Mesendoderm (in vitro differentiated cells): ENCODE measurements around the gene CPHXL2.

Experiments
- DNase-seq: peaks from one replicate; pipeline ENCODE4 v3.0.0; 2013
- H2AK5ac ChIP-seq: 2 replicates; pipeline ENCODE4 v1.6.1; 2013; ENCODE audit warnings: low read length, inconsistent platforms
- H2BK120ac ChIP-seq: 2 replicates; pipeline ENCODE4 v1.6.1; 2013; ENCODE audit warnings: low read depth, mild to moderate bottlenecking, low read length, moderate library complexity, mixed read lengths
- H2BK15ac ChIP-seq: replicated peaks from 2 replicates; pipeline ENCODE4 v1.6.1; 2013; ENCODE audit warnings: low read depth, mild to moderate bottlenecking, moderate library complexity
- H2BK5ac ChIP-seq: 2 replicates; pipeline ENCODE4 v1.6.1; 2013; ENCODE audit warnings: low read length, inconsistent platforms
- H3K18ac ChIP-seq: 2 replicates; pipeline ENCODE4 v1.6.1; 2013; ENCODE audit warnings: mild to moderate bottlenecking, low read length, mixed read lengths
- H3K23ac ChIP-seq: one replicate; pipeline ENCODE4 v1.6.1; 2013; ENCODE audit warnings: low read length
- H3K27ac ChIP-seq: 2 replicates; pipeline ENCODE4 v1.5.1; 2013; ENCODE audit warnings: low read depth, mild to moderate bottlenecking, inconsistent platforms, low read length, moderate library complexity
- H3K27me3 ChIP-seq: 2 replicates; pipeline ENCODE4 v1.6.1; 2013; ENCODE audit warnings: low read length, control low read depth, mild to moderate bottlenecking, inconsistent platforms; ENCODE audit not compliant: insufficient read depth, poor library complexity
- H3K36me3 ChIP-seq: 2 replicates; pipeline ENCODE4 v1.6.1; 2013; ENCODE audit warnings: low read length, inconsistent platforms; ENCODE audit not compliant: control insufficient read depth, insufficient read depth
- H3K4ac ChIP-seq: one replicate; pipeline ENCODE4 v1.6.1; 2013; ENCODE audit warnings: low read depth, mild to moderate bottlenecking, low read length, moderate library complexity
- H3K4me1 ChIP-seq: 2 replicates; pipeline ENCODE4 v1.6.1; 2013; ENCODE audit warnings: low read depth, low read length, inconsistent platforms; ENCODE audit not compliant: control insufficient read depth
- H3K4me2 ChIP-seq: 2 replicates; pipeline ENCODE4 v1.6.1; 2013; ENCODE audit warnings: low read length
- H3K4me3 ChIP-seq: 2 replicates; pipeline ENCODE4 v1.5.1; 2013; ENCODE audit warnings: mild to moderate bottlenecking, low read length
- H3K56ac ChIP-seq: one replicate; pipeline ENCODE4 v1.6.1; 2013; ENCODE audit warnings: low read length
- H3K79me1 ChIP-seq: 2 replicates; pipeline ENCODE4 v1.6.1; 2013; ENCODE audit warnings: low read length, inconsistent platforms
- H3K79me2 ChIP-seq: 2 replicates; pipeline ENCODE4 v1.6.1; 2013; ENCODE audit warnings: mild to moderate bottlenecking, low read length; ENCODE audit not compliant: control insufficient read depth, insufficient read depth
- H3K9ac ChIP-seq: 2 replicates; pipeline ENCODE4 v1.6.1; 2013; ENCODE audit warnings: low read length, inconsistent platforms
- H4K5ac ChIP-seq: one replicate; pipeline ENCODE4 v1.6.1; 2013; ENCODE audit warnings: low read length
- H4K8ac ChIP-seq: one replicate; pipeline ENCODE4 v1.6.1; 2013; ENCODE audit warnings: low read depth, mild to moderate bottlenecking, control low read depth, low read length, moderate library complexity
- WGBS: extraction: QIAGEN DNeasy Blood & Tissue Kit; methylation state at CpG from one replicate; pipeline ENCODE4 v1.1.7; 2013; ENCODE audit warnings: low lambda C conversion rate, missing lambda C conversion rate; ENCODE audit not compliant: insufficient coverage; ENCODE audit errors: extremely low coverage; 5-methylcytosine and 5-hydroxymethylcytosine counted together

CPHXL2 gene

DNA sequence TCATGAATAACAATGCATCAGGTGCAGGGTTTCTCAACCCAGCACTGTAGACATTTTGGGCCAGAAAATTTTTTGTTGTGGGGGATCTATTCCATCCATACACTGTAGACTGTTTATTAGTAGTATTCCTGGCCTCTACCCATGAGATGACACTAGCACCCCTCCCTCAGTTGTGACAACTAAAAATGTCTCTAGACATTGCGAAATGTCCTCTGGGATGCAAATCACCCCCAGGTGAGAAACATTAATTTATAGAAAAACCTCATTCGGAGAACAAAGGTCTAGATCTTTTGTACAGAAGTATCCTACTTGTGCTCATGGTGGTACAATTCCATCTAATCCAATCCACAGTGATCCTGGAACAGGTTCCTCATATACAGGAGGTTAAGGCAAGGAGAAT is 58.0 kb downstream of the CPHXL2 start:
- no peak for DNase-seq
- no peak overlapping the region for H2BK15ac ChIP-seq
- H3K27ac ChIP-seq = no peak overlapping the region
- no peak overlapping the region for H4K5ac ChIP-seq
- H3K9ac ChIP-seq = no peak overlapping the region
- no peak overlapping the region for H2BK5ac ChIP-seq
- no peak overlapping the region for H4K8ac ChIP-seq
- H3K79me2 ChIP-seq = peaks cover 5% of the 10 kb centered on the region
- no peak overlapping the region for H3K4ac ChIP-seq
- H3K36me3 ChIP-seq = peaks cover 6% of the 10 kb centered on the region
- no peak overlapping the region for H2BK120ac ChIP-seq
- H3K4me3 ChIP-seq = no peak overlapping the region
- no peak overlapping the region for H3K23ac ChIP-seq
- peaks cover 4% of the 10 kb centered on the region for H3K4me1 ChIP-seq
- H3K18ac ChIP-seq = no peak overlapping the region
- H3K4me2 ChIP-seq = no peak overlapping the region
- H3K79me1 ChIP-seq = peaks cover 7% of the 10 kb centered on the region
- no peak overlapping the region for H3K56ac ChIP-seq
- no CpG with 5 or more reads among the region's 2 CpGs for WGBS
- no peak overlapping the region for H2AK5ac ChIP-seq
- no peaks in the 10 kb centered on the region for H3K27me3 ChIP-seq

DNA sequence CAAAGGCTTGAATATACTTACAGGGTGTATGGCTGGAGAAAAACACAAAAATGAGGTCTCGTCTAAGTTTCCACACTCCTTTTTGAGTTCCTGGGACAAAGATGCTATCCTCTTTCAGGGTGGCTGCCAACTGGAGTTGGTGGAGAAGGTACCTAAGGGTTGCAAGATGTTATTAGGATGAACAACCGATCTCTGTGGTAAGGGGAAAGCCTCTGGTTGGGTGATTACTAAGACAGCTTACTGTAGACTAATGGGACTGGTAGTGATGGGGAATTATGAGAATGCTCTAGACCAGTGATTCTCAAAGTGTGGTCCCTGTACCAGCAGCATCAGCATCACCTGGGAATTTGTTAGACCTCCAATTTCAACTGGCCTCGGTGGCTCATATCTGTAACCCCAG is 59.7 kb downstream of the CPHXL2 start:
- DNase-seq = no peak
- no peak overlapping the region for H3K4ac ChIP-seq
- no peak overlapping the region for H3K27ac ChIP-seq
- H3K18ac ChIP-seq = no peak overlapping the region
- WGBS = no CpG with 5 or more reads among the region's 3 CpGs
- H3K4me2 ChIP-seq = no peak overlapping the region
- no peak overlapping the region for H4K5ac ChIP-seq
- no peak overlapping the region for H3K4me3 ChIP-seq
- H3K36me3 ChIP-seq = peaks cover 11% of the 10 kb centered on the region
- H3K23ac ChIP-seq = no peak overlapping the region
- no peak overlapping the region for H2BK15ac ChIP-seq
- H2BK120ac ChIP-seq = no peak overlapping the region
- no peak overlapping the region for H2BK5ac ChIP-seq
- peaks cover 4% of the 10 kb centered on the region for H3K79me1 ChIP-seq
- H3K56ac ChIP-seq = no peak overlapping the region
- H3K9ac ChIP-seq = no peak overlapping the region
- H4K8ac ChIP-seq = no peak overlapping the region
- peaks cover under 1% of the 10 kb centered on the region for H3K4me1 ChIP-seq
- no peak overlapping the region for H2AK5ac ChIP-seq
- H3K79me2 ChIP-seq = peaks cover 2% of the 10 kb centered on the region
- H3K27me3 ChIP-seq = no peaks in the 10 kb centered on the region

DNA sequence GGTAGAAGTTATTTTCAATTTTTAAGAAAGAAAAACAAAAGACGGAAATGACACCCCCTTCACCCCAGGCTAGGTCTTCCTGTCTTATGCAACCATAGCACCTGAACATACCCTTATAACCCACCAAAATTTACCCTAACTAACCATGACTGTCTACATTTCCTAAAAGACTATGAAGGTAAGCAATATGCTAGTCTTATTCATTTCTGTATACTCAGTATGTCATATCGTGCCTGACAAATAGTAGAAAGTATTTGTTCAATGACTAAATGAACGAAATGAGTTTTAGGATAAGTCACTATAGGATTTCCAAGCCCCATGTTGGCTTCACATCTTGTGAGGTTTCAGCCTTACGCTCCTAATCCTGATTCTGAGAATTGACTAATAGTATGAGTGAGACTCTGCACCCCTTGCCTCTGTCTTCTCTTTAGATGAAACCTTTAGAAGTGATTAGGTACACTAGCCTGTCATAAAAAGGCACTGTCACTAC is 60.2 kb downstream of the CPHXL2 start:
- no CpG with 5 or more reads among the region's 4 CpGs for WGBS
- Histone ChIP-seq H3K23ac (no peak overlapping the region), H4K5ac (no peak overlapping the region), H3K4me3 (no peak overlapping the region), H3K4me2 (no peak overlapping the region), H3K79me1 (peaks cover 2% of the 10 kb centered on the region), H3K79me2 (no peaks in the 10 kb centered on the region), H3K56ac (no peak overlapping the region), H3K4me1 (no peaks in the 10 kb centered on the region), H2BK120ac (no peak overlapping the region), H3K27me3 (no peaks in the 10 kb centered on the region), H2AK5ac (no peak overlapping the region), H3K18ac (no peak overlapping the region), H2BK15ac (no peak overlapping the region), H4K8ac (no peak overlapping the region), H3K36me3 (peaks cover 13% of the 10 kb centered on the region), H3K27ac (no peak overlapping the region), H3K9ac (no peak overlapping the region), H3K4ac (no peak overlapping the region), H2BK5ac (no peak overlapping the region)
- DNase-seq = no peak

DNA sequence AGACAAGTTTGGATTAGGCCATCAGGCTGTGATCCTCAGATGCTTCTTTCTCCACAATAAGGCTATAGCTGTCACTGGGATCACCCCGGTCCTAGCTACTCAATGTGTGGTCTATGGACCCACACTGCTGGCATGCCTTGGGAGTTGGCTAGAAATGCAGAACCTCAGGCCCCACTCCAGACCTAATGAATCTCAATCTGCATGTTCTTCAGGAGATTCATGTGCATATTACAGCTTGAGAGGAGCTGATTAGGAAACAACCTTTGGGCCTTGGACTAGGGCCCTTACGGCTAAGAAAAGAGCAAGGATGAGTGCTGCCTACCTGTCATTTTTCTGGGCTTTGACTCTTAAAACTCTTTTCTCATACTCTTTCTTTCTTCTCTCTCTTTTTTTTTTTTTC is 61.2 kb downstream of the CPHXL2 start:
- no peak overlapping the region for H2BK5ac ChIP-seq
- no peak overlapping the region for H3K4me3 ChIP-seq
- H3K4ac ChIP-seq = no peak overlapping the region
- no peak overlapping the region for H4K5ac ChIP-seq
- H4K8ac ChIP-seq = no peak overlapping the region
- H2AK5ac ChIP-seq = no peak overlapping the region
- H3K56ac ChIP-seq = no peak overlapping the region
- no CpG with 5 or more reads among the region's 2 CpGs for WGBS
- no peak overlapping the region for H3K18ac ChIP-seq
- H2BK120ac ChIP-seq = no peak overlapping the region
- H3K79me1 ChIP-seq = peaks cover 2% of the 10 kb centered on the region
- H3K4me1 ChIP-seq = no peaks in the 10 kb centered on the region
- peaks cover 14% of the 10 kb centered on the region for H3K36me3 ChIP-seq
- no peaks in the 10 kb centered on the region for H3K79me2 ChIP-seq
- no peak for DNase-seq
- no peak overlapping the region for H2BK15ac ChIP-seq
- H3K23ac ChIP-seq = no peak overlapping the region
- no peaks in the 10 kb centered on the region for H3K27me3 ChIP-seq
- no peak overlapping the region for H3K27ac ChIP-seq
- H3K4me2 ChIP-seq = no peak overlapping the region
- H3K9ac ChIP-seq = no peak overlapping the region

DNA sequence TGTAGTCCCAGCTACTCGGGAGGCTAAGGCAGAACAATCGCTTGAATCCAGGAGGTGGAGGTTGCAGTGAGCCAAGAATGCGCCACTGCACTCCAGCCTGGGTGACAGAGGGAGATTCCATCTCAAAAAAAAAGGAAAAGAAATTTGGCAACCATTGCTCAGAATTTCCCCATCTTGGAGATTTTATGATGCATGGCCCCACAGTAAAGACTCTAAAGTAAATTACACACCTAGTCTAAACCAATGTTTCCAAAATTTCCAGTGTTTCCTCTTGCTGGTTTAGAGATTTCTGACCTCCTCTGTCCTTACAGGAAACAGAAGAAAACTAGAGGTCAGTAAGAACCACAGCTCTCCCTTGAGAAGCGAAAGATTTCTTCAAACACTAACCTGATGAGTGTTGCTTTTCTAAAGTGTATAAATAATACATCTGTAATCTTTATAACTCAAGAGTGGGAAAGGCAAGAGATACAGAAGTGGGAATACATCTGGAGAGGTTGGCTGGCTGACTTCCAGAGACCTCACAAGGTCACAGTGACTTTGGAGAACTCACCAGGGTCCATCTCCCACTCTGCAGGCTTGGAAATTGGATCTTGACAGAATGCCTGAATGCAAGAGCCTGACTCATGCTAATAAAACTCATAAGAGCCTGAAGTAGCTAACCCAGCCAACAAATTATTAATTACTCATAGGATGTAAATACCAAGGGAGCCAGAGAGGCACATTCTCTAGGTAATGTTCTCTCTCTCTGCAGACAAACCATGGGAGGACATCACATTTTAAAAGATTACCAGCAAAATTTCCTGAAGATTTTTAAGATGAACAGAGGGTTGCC is 62.5 kb downstream of the CPHXL2 start:
- H3K9ac ChIP-seq = no peak overlapping the region
- H3K4ac ChIP-seq = no peak overlapping the region
- no peaks in the 10 kb centered on the region for H3K27me3 ChIP-seq
- no peak overlapping the region for H4K8ac ChIP-seq
- H3K79me2 ChIP-seq = no peaks in the 10 kb centered on the region
- no peak overlapping the region for H2BK15ac ChIP-seq
- H3K18ac ChIP-seq = no peak overlapping the region
- no peaks in the 10 kb centered on the region for H3K79me1 ChIP-seq
- peaks cover 15% of the 10 kb centered on the region for H3K36me3 ChIP-seq
- no peak overlapping the region for H2BK120ac ChIP-seq
- no peak overlapping the region for H2BK5ac ChIP-seq
- no peak overlapping the region for H3K23ac ChIP-seq
- WGBS = no CpG with 5 or more reads among the region's 4 CpGs
- no peak overlapping the region for H4K5ac ChIP-seq
- H3K4me2 ChIP-seq = no peak overlapping the region
- no peak overlapping the region for H3K56ac ChIP-seq
- H2AK5ac ChIP-seq = no peak overlapping the region
- H3K27ac ChIP-seq = no peak overlapping the region
- no peaks in the 10 kb centered on the region for H3K4me1 ChIP-seq
- no peak for DNase-seq
- no peak overlapping the region for H3K4me3 ChIP-seq
